Psoas muscle (tissue), 8 donors: Measurements from ENCODE around the gene TSPAN33. TPM values are rescaled to one million over a fixed set of nuclear protein-coding genes. Genes with fewer than 3 reads are reported as not detected.

Source experiments
- ATAC-seq, 4 donors: fragments of 200-7000 bp; cut with Tn5 transposase; one replicate each; pipeline ENCODE4 v1.9.1; 2020; ENCODE audit warnings: moderate library complexity in 3 of 4, mild to moderate bottlenecking in 2 of 4
- DNase-seq, 2 donors: peaks; one replicate each; pipeline ENCODE4 v3.0.0-alpha.2; 2020
- H3K27ac ChIP-seq: fragments of 200-600 bp; one replicate; pipeline ENCODE4 v1.8.0; 2022
- H3K27me3 ChIP-seq, 3 donors: fragments of 200-600 bp in 1 of 3; one replicate each; pipeline versions ENCODE4 v1.6.1 to v1.8.0; 2013 to 2022; ENCODE audit warnings: low read length in 2 of 3, mild to moderate bottlenecking in 2 of 3, moderate library complexity in 1 of 3; ENCODE audit not compliant: insufficient read depth in 3 of 3
- H3K36me3 ChIP-seq, 2 donors: fragments of 200-600 bp in 1 of 2; one replicate each; pipeline versions ENCODE4 v1.6.1 to v1.8.0; 2013 to 2022; ENCODE audit warnings: low read depth in 1 of 2, mild to moderate bottlenecking in 1 of 2, moderate library complexity in 1 of 2; ENCODE audit not compliant: insufficient read depth in 1 of 2
- H3K4me1 ChIP-seq: fragments of 200-600 bp; one replicate; pipeline ENCODE4 v1.8.0; 2022
- H3K4me3 ChIP-seq: fragments of 200-600 bp; one replicate; pipeline ENCODE4 v1.8.0; 2022; ENCODE audit warnings: mild to moderate bottlenecking
- H3K9me3 ChIP-seq: fragments of 200-600 bp; one replicate; pipeline ENCODE4 v1.8.0; 2022
- CTCF ChIP-seq: fragments of 200-600 bp; IDR thresholded peaks from one replicate; pipeline ENCODE4 v1.8.0; 2022; ENCODE audit warnings: antibody characterized with exemption
- WGBS, 3 donors: extraction: QIAGEN DNeasy Blood & Tissue Kit; methylation state at CpG; one replicate each; pipeline versions ENCODE4 v1.1.6 to v1.1.7; 2013; 5-methylcytosine and 5-hydroxymethylcytosine counted together
- intact Hi-C, 2 donors: fragments of 100-400 bp; cut with DNase I; formaldehyde crosslinking; loops; one replicate each; pipeline versions ENCODE4 v1.11.0 to v1.14.2; 2022
- polyA plus RNA-seq, 3 donors: library from polyadenylated mRNA; stranded (reverse); fragments of 200-250 nt; gene quantifications; one replicate each; pipeline ENCODE4 v1.2.3, GENCODE V29; 2013
- total RNA-seq, 4 donors: library from RNA; stranded (reverse); fragmentation: NEBNext Ultra II Directional in 2 of 4; extraction: Animal tissue kit (Norgen Biotek cat#: 25700) in 2 of 4; gene quantifications; one replicate each; pipeline versions ENCODE4 v1.2.1 to v1.2.4, GENCODE V29; 2021 to 2023
- donor health status: healthy with polysubstance abuse.
- donor health status: DM: no; HTN: no; CAD: no; lungs with moderate emphysema.
- donor health status: Bipolar disorder and iron deficiency.
- donor health status: healthy.
- donor health status: DM: yes; HTN: yes; CAD: no.
- donor health status: DM: no; HTN: no; CAD: no.
- donor health status: DM: no; HTN: no; CAD: no.
- donor health status: DM: yes; HTN: yes; CAD: no.

The TSPAN33 gene
- total and polyA plus RNA-seq, 7 donors = 2.2 to 15.4 (median 9.1) TPM

GRCh38 chr7:129122078-129122750 lies 22.3 kb upstream of the TSPAN33 start:
- ATAC-seq = no peak
- no peak for TF ChIP-seq CTCF
- no peak overlapping the region for H3K4me3 ChIP-seq
- no peaks in the 10 kb centered on the region for H3K36me3 ChIP-seq
- peaks cover 5% of the 10 kb centered on the region for H3K9me3 ChIP-seq
- DNase-seq = no peak
- H3K27me3 ChIP-seq = peaks cover 0 to 3% (median 0%) of the 10 kb centered on the region in 3 donors
- no peaks in the 10 kb centered on the region for H3K4me1 ChIP-seq
- no peak overlapping the region for H3K27ac ChIP-seq
- intact Hi-C loops = no loop called here
- 61 to 74% (median 61%) methylated on average over 2 of the region's 2 CpGs for WGBS, 3 donors

GRCh38 chr7:129122751-129123509 lies 21.6 kb upstream of the TSPAN33 start:
- Histone ChIP-seq H3K4me1 (no peaks in the 10 kb centered on the region), H3K27me3 (peaks cover 0 to 6% (median 0%) of the 10 kb centered on the region in 3 donors), H3K9me3 (peaks cover 5% of the 10 kb centered on the region), H3K36me3 (no peaks in the 10 kb centered on the region), H3K27ac (no peak overlapping the region), H3K4me3 (no peak overlapping the region)
- DNase-seq = no peak
- intact Hi-C loops = no loop called here
- no peak for ATAC-seq
- 79 to 86% (median 84%) methylated on average over 4 of the region's 4 CpGs for WGBS, 3 donors
- no peak for TF ChIP-seq CTCF

- H3K27ac ChIP-seq = no peak overlapping the region
- H3K4me1 ChIP-seq = no peaks in the 10 kb centered on the region
- no peak for TF ChIP-seq CTCF
- peaks cover 0 to 6% (median 0%) of the 10 kb centered on the region in 3 donors for H3K27me3 ChIP-seq
- H3K9me3 ChIP-seq = peaks cover 5% of the 10 kb centered on the region
- WGBS, 3 donors = 87 to 91% (median 90%) methylated on average over 4 of the region's 4 CpGs
- intact Hi-C loops = no loop called here
- no peak for ATAC-seq
- H3K36me3 ChIP-seq = no peaks in the 10 kb centered on the region
- H3K4me3 ChIP-seq = no peak overlapping the region
- DNase-seq = no peak
Measured at GRCh38 chr7:129123510-129123857, 21.0 kb upstream of the TSPAN33 start.

GRCh38 chr7:129126314-129126713 lies 18.2 kb upstream of the TSPAN33 start:
- no peak for DNase-seq
- no peak for TF ChIP-seq CTCF
- 33 to 46% (median 37%) methylated on average over 32 to 50 of the region's 50 CpGs for WGBS, 3 donors
- Histone ChIP-seq H3K27me3 (peaks cover 0 to 6% (median 0%) of the 10 kb centered on the region in 3 donors), H3K9me3 (peaks cover 3% of the 10 kb centered on the region), H3K27ac (no peak overlapping the region), H3K4me3 (no peak overlapping the region), H3K36me3 (no peaks in the 10 kb centered on the region), H3K4me1 (no peaks in the 10 kb centered on the region)
- intact Hi-C loops = no loop called here
- no peak for ATAC-seq
